22Rv1 (cell line): ENCODE measurements around the gene MADD.

Experiments
- H3K27ac ChIP-seq: fragments of 450-650 bp; 2 replicates; pipeline ENCODE4 v1.5.1; 2017
- ZFX ChIP-seq: fragments of 450-650 bp; IDR thresholded peaks from 2 replicates; pipeline ENCODE4 v1.6.1; 2017; ENCODE audit warnings: antibody characterized with exemption, borderline replicate concordance
- TF ChIP-seq, protein P1 (sequence below): fragments of 450-650 bp; IDR thresholded peaks from 2 replicates; pipeline ENCODE4 v1.5.1; 2017; ENCODE audit warnings: mild to moderate bottlenecking

MADD gene

DNA sequence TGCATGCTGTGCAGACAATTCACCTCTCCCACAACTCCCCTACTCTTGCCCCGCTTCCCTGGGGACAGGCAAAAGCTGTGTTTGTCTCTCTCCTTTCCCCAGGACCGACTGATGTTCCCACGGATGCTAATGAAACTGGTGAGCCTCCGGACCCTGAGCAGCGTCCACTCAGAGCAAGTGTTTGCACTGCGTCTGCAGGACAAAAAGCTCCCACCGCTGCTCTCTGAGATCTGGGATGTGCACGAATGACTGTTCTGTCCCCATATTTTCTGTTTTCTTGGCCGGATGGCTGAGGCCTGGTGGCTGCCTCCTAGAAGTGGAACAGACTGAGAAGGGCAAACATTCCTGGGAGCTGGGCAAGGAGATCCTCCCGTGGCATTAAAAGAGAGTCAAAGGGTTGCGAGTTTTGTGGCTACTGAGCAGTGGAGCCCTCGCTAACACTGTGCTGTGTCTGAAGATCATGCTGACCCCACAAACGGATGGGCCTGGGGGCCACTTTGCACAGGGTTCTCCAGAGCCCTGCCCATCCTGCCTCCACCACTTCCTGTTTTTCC, 1.4 kb upstream of the MADD start:
- peak overlapping the region; percentile 96 for H3K27ac ChIP-seq
- TF ChIP-seq, protein P1, sequence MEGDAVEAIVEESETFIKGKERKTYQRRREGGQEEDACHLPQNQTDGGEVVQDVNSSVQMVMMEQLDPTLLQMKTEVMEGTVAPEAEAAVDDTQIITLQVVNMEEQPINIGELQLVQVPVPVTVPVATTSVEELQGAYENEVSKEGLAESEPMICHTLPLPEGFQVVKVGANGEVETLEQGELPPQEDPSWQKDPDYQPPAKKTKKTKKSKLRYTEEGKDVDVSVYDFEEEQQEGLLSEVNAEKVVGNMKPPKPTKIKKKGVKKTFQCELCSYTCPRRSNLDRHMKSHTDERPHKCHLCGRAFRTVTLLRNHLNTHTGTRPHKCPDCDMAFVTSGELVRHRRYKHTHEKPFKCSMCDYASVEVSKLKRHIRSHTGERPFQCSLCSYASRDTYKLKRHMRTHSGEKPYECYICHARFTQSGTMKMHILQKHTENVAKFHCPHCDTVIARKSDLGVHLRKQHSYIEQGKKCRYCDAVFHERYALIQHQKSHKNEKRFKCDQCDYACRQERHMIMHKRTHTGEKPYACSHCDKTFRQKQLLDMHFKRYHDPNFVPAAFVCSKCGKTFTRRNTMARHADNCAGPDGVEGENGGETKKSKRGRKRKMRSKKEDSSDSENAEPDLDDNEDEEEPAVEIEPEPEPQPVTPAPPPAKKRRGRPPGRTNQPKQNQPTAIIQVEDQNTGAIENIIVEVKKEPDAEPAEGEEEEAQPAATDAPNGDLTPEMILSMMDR: no peak
- no peak for TF ChIP-seq ZFX

DNA sequence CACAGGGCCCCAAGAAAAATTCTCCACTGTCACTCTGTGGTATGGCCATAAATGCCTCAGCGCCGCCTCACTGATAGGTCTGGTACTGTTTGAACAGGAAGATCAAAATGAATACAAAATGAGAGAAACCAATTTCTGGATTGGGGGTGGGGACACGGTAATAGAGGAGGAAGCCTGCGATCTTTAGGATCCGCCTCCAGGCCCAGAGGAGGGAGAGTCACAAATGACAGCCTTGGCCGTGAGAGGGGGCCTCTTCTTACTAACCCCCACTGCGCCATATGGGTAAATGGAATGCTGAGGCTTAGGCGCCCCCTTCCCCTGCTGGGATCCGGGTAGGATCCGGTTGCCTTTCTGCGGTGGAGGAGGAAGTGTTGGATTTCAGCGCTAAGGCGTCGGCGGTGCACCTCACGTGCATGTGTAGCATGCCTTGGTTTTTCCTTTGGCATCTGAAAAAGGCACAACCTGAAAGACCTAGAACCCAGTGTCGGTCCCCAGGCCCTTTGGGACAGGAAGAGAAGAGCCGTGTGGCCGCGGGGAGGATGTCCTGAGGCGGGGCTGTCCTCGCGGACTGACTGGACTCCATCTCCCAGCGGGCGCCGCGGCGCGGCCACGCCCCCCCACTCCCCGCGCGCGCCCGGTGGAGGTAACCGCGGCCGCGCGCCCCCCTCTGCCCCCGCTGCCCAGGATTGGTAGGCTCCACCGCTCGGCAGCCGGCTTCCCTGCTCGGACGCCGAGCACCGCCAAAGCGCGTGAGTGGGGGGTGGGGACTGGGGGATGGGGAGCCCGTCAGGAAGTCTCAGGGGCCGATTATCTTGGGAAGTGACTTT, 718 bp upstream of the MADD start:
- TF ChIP-seq ZFX: no peak
- TF ChIP-seq, protein P1: no peak
- peak overlapping the region; percentile 96 for H3K27ac ChIP-seq

DNA sequence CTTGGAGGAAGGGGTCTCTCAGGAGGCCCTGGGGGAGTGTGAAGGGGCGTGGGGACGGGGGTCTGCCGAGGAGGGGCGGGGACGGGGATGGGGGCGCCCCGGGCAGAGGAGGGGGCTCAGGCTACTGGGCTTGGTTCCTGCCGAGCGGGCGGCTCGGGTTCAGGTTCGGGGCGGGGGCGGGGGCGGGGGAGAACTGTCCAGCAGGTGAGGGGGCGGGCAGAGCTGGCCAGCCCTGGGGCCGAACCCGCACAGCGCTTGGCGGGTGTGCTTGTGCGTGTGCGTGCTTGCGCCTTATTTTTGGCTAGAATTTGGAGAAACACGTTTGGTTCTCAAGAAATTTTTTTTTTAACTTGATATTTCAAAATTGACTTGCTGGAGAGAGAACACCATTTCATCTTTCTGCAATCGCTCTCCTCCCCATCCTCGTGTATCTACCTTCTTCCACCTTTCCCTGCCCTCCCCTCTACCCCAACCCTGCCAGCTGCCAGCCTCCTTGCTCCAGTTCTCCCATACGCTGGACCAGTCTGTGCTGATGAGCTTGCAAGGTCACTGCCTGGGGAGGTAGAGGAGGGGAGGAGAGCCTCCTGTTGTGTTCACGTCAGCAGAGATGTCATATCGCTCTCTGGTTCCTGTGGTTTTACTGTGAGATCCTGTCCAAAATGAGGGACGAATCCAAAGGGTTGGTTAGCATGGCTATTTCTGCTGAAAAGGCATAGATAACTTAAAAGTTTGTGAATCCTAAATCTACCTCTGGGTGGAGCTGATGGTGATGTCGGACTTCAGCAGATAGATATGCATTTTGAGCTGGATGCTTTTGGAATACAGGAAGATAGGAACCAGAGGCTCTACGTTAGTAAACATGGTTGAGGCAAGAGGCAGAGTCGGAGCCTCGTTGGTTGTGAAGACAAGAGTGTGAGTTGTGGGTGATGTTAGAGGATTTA, 668 bp downstream of the MADD start:
- TF ChIP-seq ZFX: no peak
- TF ChIP-seq, protein P1: peak; percentile 36
- peak overlapping the region; percentile 96 for H3K27ac ChIP-seq

DNA sequence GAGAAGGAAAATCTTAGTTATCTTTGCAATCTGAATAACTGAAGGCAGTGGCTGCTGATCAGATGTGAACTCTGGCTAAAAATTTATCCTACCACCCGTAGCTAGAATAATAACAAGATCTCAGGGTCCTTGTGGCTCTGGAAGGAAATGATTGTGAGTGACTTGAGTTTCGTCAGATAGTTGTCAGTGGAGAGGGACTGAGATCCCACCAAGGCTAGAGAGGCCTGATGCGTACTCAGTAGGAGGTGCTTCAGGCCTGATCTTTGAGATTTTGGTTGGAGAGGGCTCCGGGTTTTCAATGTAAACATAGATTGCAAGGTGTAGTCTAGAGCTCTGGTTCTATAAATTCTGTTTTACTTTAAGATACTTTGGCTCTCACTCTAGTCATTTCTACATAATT, 1.4 kb downstream of the MADD start:
- peak overlapping the region; percentile 96 for H3K27ac ChIP-seq
- TF ChIP-seq, protein P1: no peak
- TF ChIP-seq ZFX: no peak

DNA sequence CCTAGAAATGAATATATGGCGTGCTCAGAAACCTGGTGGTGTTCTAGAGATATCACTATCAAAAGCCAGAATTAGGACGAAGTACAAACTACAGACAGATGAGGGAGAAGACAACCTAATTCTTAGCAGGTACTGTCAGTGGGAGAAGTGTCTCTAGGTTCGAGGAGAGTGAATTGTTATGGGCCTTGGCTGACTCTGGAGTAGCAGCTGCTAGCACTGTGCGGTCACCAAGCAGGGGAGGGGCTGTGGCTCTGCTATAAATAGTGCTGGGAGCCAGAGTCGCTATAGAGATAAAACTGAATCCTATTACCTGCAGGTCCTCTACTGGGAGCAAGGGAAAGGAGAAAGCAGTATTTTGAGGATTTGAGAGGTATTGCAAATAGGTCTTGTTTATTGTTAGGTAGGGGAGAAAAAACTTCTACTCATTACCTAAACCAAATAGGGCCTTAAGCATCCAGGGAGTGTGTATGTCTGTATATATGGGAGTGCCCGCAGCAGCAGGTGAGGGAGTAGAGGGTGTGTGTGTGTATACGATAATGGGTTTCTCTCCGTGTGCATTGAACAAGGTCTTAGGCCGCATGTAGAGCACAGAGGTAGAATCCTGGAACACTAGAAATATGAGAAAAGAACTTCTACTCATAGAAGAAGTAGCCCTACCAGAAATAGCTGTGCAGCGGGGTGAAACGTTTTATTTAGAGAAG, 2.2 kb downstream of the MADD start:
- H3K27ac ChIP-seq: no peak overlapping the region
- TF ChIP-seq, protein P1: no peak
- no peak for TF ChIP-seq ZFX

DNA sequence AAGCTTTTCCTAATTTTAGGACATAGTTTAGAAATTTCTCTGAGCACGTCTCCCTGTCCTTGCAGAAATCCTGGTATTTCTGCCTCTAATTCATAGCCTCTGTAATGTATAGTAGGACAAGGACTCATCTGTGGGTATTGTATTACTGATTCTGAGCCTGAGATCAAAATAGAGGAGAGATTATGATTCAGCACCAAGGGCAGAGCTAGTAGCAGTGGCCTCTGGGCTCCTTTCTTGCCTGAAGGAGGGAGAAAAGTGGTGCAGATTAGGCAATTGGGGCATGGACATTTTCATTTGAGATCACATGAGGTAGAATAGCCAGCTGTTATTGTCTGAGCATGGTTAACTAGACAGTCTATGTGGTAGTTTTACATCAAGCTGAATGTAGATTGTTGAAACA, 2.8 kb downstream of the MADD start:
- no peak for TF ChIP-seq ZFX
- TF ChIP-seq, protein P1: no peak
- no peak overlapping the region for H3K27ac ChIP-seq
